Amniotic stem cell (primary cell): ENCODE data around the gene SSTR5.

Source experiments
- DNase-seq: peaks from one replicate; lab custom pipeline; 2025; lab: John Stamatoyannopoulos, UW

The SSTR5 gene

GRCh38 chr16:1123525-1124230 is 51.1 kb downstream of the SSTR5 start:
- no peak for DNase-seq

GRCh38 chr16:1124291-1124690 is 51.7 kb downstream of the SSTR5 start:
- no peak for DNase-seq

GRCh38 chr16:1124795-1125194 is 52.2 kb downstream of the SSTR5 start:
- DNase-seq: no peak

- DNase-seq: no peak
Measured at GRCh38 chr16:1125471-1125870, 52.9 kb downstream of the SSTR5 start.

GRCh38 chr16:1126044-1126443 is 53.5 kb downstream of the SSTR5 start:
- no peak for DNase-seq

- no peak for DNase-seq
Measured at GRCh38 chr16:1126586-1126985, 54.0 kb downstream of the SSTR5 start.

- DNase-seq: no peak
Measured at GRCh38 chr16:1127101-1127500, 54.6 kb downstream of the SSTR5 start.

GRCh38 chr16:1127971-1128715 is 55.6 kb downstream of the SSTR5 start:
- DNase-seq: no peak

GRCh38 chr16:1129106-1129960 is 56.8 kb downstream of the SSTR5 start:
- no peak for DNase-seq

GRCh38 chr16:1130382-1130781 is 57.8 kb downstream of the SSTR5 start:
- DNase-seq: no peak
